ENCODE data around the gene GMPR2. TPM values are rescaled to one million over a fixed set of nuclear protein-coding genes. Genes with fewer than 3 reads are reported as not detected.

Gene GMPR2
- total RNA-seq, 4 donors from 2014 or later = 25.4 to 49.7 (median 47.8) TPM

- 64% methylated on average over 1 of the region's 1 CpG for WGBS
- peaks cover 11% of the 10 kb centered on the region for H3K4me1 ChIP-seq
- H3K27me3 ChIP-seq = no peaks in the 10 kb centered on the region
- no peak overlapping the region for H3K4me3 ChIP-seq
- no peak overlapping the region for H3K27ac ChIP-seq
- TF ChIP-seq POLR2A (IDR thresholded peaks at IDR 0.05) (no peak), POLR2AphosphoS5 (IDR thresholded peaks at IDR 0.05) (no peak), CTCF (IDR thresholded peaks at IDR 0.05) (no peak), EP300 (IDR thresholded peaks at IDR 0.05) (no peak)
- H3K36me3 ChIP-seq = peaks cover 4% of the 10 kb centered on the region
- no peaks in the 10 kb centered on the region for H3K9me3 ChIP-seq
- DNase-seq (ENCODE audit: low spot score in 2 of 2) = no peak
These were observed 6.3 kb upstream of the GMPR2 start for GRCh38 chr14:24226473-24226872.

DNA sequence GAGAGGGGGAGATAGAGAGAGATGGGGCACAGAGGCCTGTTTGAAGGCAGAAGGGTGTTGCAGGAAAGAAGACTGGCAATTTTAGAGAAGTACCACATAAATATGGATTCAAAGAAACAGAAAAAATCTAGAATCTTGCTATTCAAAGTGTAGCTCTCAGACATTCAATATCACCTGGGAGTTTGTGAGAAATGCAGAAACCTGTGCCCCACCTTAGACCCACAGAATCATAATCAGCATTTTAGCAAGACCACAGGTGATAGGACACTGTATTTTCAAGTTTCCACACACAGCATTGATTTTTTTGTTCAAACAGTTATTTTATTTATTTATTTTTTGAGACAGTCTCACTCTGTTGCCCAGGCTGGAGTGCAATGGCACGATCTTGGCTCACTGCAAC lies 3.8 kb upstream of the GMPR2 start:
- no peak overlapping the region for H3K4me3 ChIP-seq
- H3K4me1 ChIP-seq = peaks cover 25% of the 10 kb centered on the region
- H3K36me3 ChIP-seq = peaks cover 4% of the 10 kb centered on the region
- H3K27me3 ChIP-seq = no peaks in the 10 kb centered on the region
- WGBS = 90% methylated on average over 1 of the region's 1 CpG
- TF ChIP-seq CTCF (IDR thresholded peaks at IDR 0.05) (no peak), POLR2AphosphoS5 (IDR thresholded peaks at IDR 0.05) (no peak), POLR2A (IDR thresholded peaks at IDR 0.05) (no peak), EP300 (IDR thresholded peaks at IDR 0.05) (no peak)
- no peaks in the 10 kb centered on the region for H3K9me3 ChIP-seq
- H3K27ac ChIP-seq = no peak overlapping the region
- DNase-seq (ENCODE audit: low spot score in 2 of 2) = no peak

GRCh38 chr14:24231263-24232120 lies 1.2 kb upstream of the GMPR2 start:
- H3K4me1 ChIP-seq = peaks cover 39% of the 10 kb centered on the region
- TF ChIP-seq CTCF (IDR thresholded peaks at IDR 0.05) = no peak
- no peak for TF ChIP-seq POLR2A (IDR thresholded peaks at IDR 0.05)
- no peak for TF ChIP-seq EP300 (IDR thresholded peaks at IDR 0.05)
- no peak for TF ChIP-seq POLR2AphosphoS5 (IDR thresholded peaks at IDR 0.05)
- H3K27me3 ChIP-seq = no peaks in the 10 kb centered on the region
- peak in 1 of 2 donors; percentile 72 for DNase-seq (ENCODE audit: low spot score in 2 of 2)
- peak overlapping the region; percentile 79 for H3K4me3 ChIP-seq
- 12% methylated on average over 17 of the region's 23 CpGs for WGBS
- no peaks in the 10 kb centered on the region for H3K9me3 ChIP-seq
- H3K27ac ChIP-seq = peak overlapping the region; percentile 87
- peaks cover 14% of the 10 kb centered on the region for H3K36me3 ChIP-seq

- TF ChIP-seq POLR2A (IDR thresholded peaks at IDR 0.05) (peak in 1 of 2 donors; percentile 27), EP300 (IDR thresholded peaks at IDR 0.05) (no peak), CTCF (IDR thresholded peaks at IDR 0.05) (no peak), POLR2AphosphoS5 (IDR thresholded peaks at IDR 0.05) (peak in 1 of 3 donors; percentile 24)
- Histone ChIP-seq H3K27me3 (no peaks in the 10 kb centered on the region), H3K36me3 (peaks cover 21% of the 10 kb centered on the region), H3K4me1 (peaks cover 42% of the 10 kb centered on the region), H3K9me3 (no peaks in the 10 kb centered on the region), H3K27ac (peak within 1 kb of the TSS; percentile 87), H3K4me3 (peak within 1 kb of the TSS; percentile 79)
- 0% methylated on average over 17 of the region's 30 CpGs for WGBS
- DNase-seq (ENCODE audit: low spot score in 2 of 2) = peak; percentile 98
These were observed 546 bp upstream of the GMPR2 start, which contains the start of gene NEDD8 for GRCh38 chr14:24232121-24232644. TSS of gene NEDD8 (minus strand) at chr14:24232367. CDS start at chr14:24232267, 100 bp downstream.

GRCh38 chr14:24233538-24233866 lies 773 bp downstream of the GMPR2 start:
- no peak for DNase-seq (ENCODE audit: low spot score in 2 of 2)
- peak overlapping the region; percentile 87 for H3K27ac ChIP-seq
- peaks cover 42% of the 10 kb centered on the region for H3K4me1 ChIP-seq
- H3K27me3 ChIP-seq = no peaks in the 10 kb centered on the region
- H3K36me3 ChIP-seq = peaks cover 30% of the 10 kb centered on the region
- no peak for TF ChIP-seq POLR2A (IDR thresholded peaks at IDR 0.05)
- TF ChIP-seq POLR2AphosphoS5 (IDR thresholded peaks at IDR 0.05) = no peak
- TF ChIP-seq CTCF (IDR thresholded peaks at IDR 0.05) = no peak
- TF ChIP-seq EP300 (IDR thresholded peaks at IDR 0.05) = no peak
- WGBS = 67% methylated on average over 2 of the region's 2 CpGs
- H3K9me3 ChIP-seq = no peaks in the 10 kb centered on the region
- peak overlapping the region; percentile 79 for H3K4me3 ChIP-seq

All from suprapubic skin (tissue), 4 donors.